ENCODE data around the gene RASL10B.

- TF ChIP-seq CTCF (IDR thresholded peaks at IDR 0.05; ENCODE audit: insufficient read depth, low read length, poor library complexity, severe bottlenecking) (no peak), EZH2phosphoT487 (conservative IDR thresholded peaks at IDR 0.05; ENCODE audit: low read length) (no peak)
Observed at GRCh38 chr17:35700150-35700549, 31.3 kb upstream of the RASL10B start.

Measured in SU-DHL-6 (cell line).